Effector memory CD4-positive, alpha-beta T cell (primary cell): ENCODE data around the gene SLC6A6.

Experiments used
- DNase-seq, 3 donors: peaks; one replicate each; pipeline ENCODE4 v3.0.0-alpha.2; 2020
- H3K27ac ChIP-seq: 2 replicates; pipeline ENCODE4 v1.7.0; 2013; ENCODE audit warnings: mild to moderate bottlenecking, low read length, moderate library complexity; ENCODE audit not compliant: insufficient read depth, poor library complexity, severe bottlenecking
- H3K27me3 ChIP-seq: replicated peaks from 2 replicates; pipeline ENCODE4 v1.7.0; 2013; ENCODE audit warnings: mild to moderate bottlenecking, low read length; ENCODE audit not compliant: insufficient read depth, control insufficient read depth, poor library complexity, severe bottlenecking
- H3K36me3 ChIP-seq: 2 replicates; pipeline ENCODE4 v1.7.0; 2013; ENCODE audit warnings: mild to moderate bottlenecking, low read length, moderate library complexity; ENCODE audit not compliant: control insufficient read depth, insufficient read depth
- H3K4me1 ChIP-seq: 2 replicates; pipeline ENCODE4 v1.7.0; 2013; ENCODE audit warnings: low read length, mild to moderate bottlenecking; ENCODE audit not compliant: control insufficient read depth, insufficient read depth, poor library complexity, severe bottlenecking
- H3K4me3 ChIP-seq: 2 replicates; pipeline ENCODE4 v1.7.0; 2013; ENCODE audit warnings: low read length, low read depth, mild to moderate bottlenecking; ENCODE audit not compliant: insufficient read depth, poor library complexity, severe bottlenecking
- H3K9me3 ChIP-seq: 2 replicates; pipeline ENCODE4 v1.7.0; 2013; ENCODE audit warnings: mild to moderate bottlenecking, low read length, moderate library complexity; ENCODE audit not compliant: control insufficient read depth

SLC6A6 gene

DNA sequence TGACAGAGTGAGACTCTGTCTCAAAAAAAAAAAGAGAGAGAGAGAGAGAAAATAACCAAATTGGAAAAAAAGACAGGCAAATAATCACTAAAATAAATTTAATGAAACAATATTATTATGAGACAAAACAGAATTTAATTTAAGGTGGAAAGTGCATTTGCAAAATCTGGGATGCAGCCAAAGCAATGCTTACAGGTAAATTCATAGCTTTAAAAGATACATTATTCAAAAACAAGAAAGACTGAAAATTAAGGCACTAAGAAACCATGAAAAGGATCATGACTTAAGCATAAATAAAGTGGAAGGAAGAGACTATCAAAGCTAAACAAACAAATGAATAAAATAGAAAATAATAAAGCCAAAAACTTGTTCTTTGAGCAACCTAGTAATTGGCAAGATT is 100.1 kb downstream of the SLC6A6 start:
- DNase-seq = no peak
- no peaks in the 10 kb centered on the region for H3K27me3 ChIP-seq
- no peak overlapping the region for H3K4me3 ChIP-seq
- H3K27ac ChIP-seq = no peak overlapping the region
- no peaks in the 10 kb centered on the region for H3K36me3 ChIP-seq
- no peaks in the 10 kb centered on the region for H3K9me3 ChIP-seq
- no peaks in the 10 kb centered on the region for H3K4me1 ChIP-seq

DNA sequence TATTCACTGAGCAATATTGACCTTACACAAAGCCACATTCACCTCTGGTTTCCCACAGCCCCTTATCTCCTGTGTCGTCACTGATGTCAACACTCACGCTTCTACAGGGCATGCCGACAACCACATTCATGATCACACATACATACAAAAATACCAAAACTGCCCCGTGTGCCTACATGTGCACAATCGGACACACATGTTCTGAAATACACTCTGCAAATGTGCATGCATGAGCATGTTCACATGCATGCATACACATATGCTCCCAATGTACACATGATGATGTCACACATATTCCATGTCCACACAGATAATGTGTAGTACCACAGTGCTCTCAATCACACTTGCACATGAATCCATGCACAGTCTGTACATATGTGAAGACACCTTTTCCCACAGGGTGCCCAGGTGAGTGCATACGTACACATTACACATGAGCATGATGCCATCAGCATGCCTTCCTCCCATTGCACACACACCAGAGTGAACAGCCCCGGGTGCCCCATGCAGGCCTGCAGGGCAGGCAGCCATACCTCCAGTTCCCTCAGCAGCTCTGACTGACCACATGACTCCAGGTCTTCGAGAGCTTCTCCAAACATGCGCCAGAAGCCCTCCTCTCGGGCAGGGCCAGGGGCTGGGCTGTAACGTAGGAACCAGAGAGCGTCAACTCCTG is 100.8 kb downstream of the SLC6A6 start:
- no peaks in the 10 kb centered on the region for H3K36me3 ChIP-seq
- DNase-seq = no peak

DNA sequence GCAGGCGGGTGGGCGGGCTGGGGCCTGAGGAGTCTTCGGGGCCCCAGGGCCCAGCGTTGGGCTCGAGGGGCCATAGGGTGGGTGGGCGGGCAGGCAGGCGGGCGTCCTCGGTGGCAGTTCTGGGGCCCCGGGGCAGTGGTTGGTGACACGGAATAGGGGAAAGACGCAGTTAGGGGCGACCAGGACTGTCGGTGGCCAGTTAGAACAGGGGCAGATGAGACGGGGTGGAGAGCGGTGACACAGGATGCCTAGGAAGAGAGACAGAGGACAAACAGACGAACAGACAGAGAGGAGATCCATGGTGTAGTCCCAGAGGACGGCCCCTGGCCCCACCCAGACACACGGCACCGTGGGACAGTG is 101.3 kb downstream of the SLC6A6 start:
- Histone ChIP-seq H3K4me1 (no peaks in the 10 kb centered on the region), H3K9me3 (no peaks in the 10 kb centered on the region), H3K4me3 (no peak overlapping the region), H3K27me3 (no peaks in the 10 kb centered on the region), H3K36me3 (no peaks in the 10 kb centered on the region), H3K27ac (no peak overlapping the region)
- no peak for DNase-seq

More for the DNA sequence above, 100.8 kb downstream of the SLC6A6 start:
- Histone ChIP-seq H3K9me3 (no peaks in the 10 kb centered on the region), H3K4me3 (no peak overlapping the region), H3K27me3 (no peaks in the 10 kb centered on the region), H3K27ac (no peak overlapping the region), H3K4me1 (no peaks in the 10 kb centered on the region)

DNA sequence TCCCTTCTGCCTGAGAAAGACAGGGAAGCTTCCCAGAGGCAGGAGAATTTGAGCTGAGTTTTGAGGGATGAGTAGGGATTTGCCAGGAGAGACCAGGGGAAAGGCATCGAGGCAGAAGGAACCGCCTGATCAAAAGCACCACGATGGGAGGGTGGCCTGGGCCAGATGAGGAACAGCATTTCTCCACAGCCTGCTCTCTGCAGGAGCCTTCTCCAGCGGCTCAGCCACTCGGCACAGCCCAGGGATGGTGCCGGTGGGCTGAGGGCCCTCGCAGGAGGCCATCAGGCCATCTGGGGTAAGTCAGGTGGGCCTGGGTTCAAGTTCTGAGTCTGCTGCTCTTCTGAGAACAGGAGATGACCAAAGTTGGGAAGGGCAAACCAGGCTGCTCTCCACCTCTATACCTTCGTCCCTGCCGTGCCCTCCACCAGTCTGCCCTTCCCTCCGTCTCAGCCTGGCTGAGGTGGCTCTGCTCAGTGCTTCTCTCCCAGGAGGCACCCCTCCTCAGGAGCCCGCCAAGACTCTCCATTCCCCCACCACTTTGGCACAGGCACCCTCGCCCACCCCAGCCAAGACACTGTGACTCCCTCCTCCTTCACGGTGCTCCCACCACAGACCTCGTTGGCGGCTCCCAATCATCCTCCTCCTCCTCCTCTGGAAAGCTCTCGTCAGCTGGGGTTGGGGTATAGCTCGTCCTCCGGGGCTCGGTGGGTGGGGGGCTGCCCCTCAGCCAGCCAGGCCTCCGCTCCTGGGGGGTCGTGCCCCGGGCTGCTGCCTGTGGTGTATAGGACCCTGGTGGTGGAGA is 102.8 kb downstream of the SLC6A6 start:
- DNase-seq = no peak
- no peaks in the 10 kb centered on the region for H3K36me3 ChIP-seq
- no peak overlapping the region for H3K27ac ChIP-seq
- no peaks in the 10 kb centered on the region for H3K4me1 ChIP-seq
- no peaks in the 10 kb centered on the region for H3K9me3 ChIP-seq
- H3K27me3 ChIP-seq = no peaks in the 10 kb centered on the region
- no peak overlapping the region for H3K4me3 ChIP-seq

DNA sequence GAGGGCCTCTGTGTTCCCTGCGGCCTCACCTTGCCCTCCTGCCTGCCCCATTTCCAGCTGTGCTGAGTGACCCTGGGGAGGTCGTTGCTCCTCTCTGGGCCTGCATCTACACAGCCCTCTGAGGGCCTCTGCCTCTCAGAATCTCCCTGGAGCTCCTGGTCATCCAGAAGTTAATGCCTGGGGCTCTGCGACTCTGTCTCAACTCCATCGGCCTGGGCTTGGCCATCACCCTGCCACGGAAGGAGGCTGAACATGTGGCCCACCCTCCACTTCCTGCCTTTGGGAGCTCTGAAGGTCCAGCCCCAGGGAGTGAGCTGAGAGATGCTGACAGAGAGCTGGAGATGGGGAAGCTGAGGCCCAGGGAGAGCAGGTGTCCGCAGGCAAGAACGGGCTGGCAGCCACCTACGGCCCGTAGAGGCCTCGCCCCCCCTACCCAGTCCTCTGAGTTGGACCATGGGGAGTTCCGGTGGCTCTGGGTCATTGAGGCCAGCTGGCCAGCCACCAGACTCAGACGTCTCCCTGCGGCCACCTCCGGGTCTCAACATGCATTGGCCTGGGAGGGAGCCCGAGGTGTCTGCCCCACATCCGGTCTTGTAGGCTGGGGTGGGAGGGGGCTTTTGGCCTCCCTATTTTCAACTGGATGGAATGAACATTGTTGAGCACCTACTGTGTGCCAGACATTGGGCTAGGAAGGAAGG is 103.5 kb downstream of the SLC6A6 start:
- H3K4me1 ChIP-seq = no peaks in the 10 kb centered on the region
- DNase-seq = no peak
- no peaks in the 10 kb centered on the region for H3K27me3 ChIP-seq
- no peak overlapping the region for H3K27ac ChIP-seq
- no peak overlapping the region for H3K4me3 ChIP-seq
- H3K9me3 ChIP-seq = no peaks in the 10 kb centered on the region
- no peaks in the 10 kb centered on the region for H3K36me3 ChIP-seq

DNA sequence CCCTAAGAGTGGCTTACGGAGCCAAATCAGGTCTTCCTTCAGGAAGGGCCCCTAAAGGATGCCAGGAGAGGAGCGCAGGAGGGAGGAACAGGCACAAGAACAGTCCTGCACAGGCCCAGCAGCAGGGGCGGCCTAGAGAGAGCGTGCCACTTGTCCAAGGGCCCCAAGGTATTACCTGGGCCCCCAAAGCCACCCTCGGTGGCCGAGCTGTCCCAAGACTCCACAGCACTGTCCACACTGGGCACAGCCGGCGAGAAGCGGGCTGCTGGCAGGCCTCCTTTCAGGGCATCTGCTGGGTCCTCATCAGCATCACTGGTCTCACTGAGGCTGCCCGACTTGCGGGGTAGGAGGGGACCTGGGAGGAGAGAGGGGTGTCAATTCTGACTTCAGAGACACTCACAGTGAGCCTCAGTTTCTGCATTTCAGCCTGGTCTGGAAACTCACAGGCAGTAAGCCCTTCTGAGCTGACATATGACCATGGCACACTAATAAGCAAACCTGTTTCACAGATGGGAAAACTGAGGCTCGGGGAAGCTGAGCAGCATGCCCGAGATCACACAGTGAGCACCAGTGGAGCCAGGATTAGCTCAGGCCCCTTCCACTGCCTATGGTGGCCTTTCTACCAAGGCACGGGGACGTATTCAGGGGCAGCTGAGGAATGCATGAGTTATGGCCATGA is 104.4 kb downstream of the SLC6A6 start:
- no peaks in the 10 kb centered on the region for H3K4me1 ChIP-seq
- no peaks in the 10 kb centered on the region for H3K27me3 ChIP-seq
- H3K36me3 ChIP-seq = no peaks in the 10 kb centered on the region
- H3K27ac ChIP-seq = no peak overlapping the region
- H3K9me3 ChIP-seq = no peaks in the 10 kb centered on the region
- H3K4me3 ChIP-seq = no peak overlapping the region
- no peak for DNase-seq

DNA sequence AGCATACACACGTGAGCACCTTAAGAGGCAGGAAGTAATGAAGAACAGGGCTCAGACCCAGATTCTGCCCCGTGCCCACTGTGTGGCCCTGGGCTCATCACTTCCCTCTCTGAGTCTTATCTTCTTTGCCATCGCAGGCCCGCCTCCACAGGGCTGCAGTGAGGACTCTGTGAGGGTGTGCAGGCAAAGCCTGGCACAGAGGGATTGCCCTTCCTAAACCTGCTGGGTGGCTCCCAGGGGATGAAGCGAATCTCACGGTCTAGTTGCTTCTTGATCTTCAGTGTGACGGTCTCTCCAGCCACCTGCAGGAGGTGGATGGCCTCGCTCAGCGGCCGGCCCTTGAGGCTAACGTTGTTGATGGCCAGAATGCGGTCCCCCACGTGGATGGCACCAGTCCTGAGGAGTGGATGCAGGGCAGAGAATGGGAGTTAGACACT is 104.9 kb downstream of the SLC6A6 start:
- DNase-seq = no peak
- H3K36me3 ChIP-seq = no peaks in the 10 kb centered on the region
- H3K27me3 ChIP-seq = no peaks in the 10 kb centered on the region
- no peak overlapping the region for H3K4me3 ChIP-seq
- no peak overlapping the region for H3K27ac ChIP-seq
- H3K9me3 ChIP-seq = no peaks in the 10 kb centered on the region
- no peaks in the 10 kb centered on the region for H3K4me1 ChIP-seq

DNA sequence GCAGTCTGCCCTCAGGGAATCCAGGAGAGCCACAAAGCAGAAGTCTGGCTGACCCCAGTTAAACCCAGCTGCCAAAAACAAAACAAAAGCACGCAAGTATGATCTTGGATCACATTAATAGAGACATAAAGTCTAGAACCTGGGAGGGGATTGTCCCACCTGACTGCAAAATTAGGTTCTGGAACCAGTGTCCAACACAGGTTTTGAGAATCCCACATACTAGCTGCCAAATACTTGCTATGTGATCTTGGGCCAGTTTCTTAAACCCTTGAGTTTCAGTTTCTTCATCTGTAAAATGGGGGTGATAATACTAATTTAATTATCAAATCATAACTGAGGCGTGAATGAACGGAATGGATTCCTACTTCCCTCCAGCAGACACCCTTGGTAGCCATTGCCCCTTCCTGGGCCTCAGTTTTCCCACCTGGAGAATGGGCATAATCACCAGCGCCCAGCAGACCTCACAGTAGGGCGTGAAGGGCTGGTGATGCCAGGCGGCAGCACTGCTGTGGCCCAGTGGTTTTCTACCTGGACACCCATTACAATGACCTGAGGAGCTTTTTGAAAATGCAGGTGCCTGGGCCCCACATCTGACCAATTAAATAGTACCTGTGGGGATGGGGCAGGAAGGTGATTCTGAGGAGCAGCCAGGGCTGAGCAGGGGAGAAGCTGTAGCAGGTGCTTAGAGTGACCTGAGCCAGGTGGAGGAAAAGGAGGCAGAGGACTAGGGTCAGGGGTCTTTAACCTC is 105.5 kb downstream of the SLC6A6 start:
- H3K4me3 ChIP-seq = no peak overlapping the region
- no peaks in the 10 kb centered on the region for H3K4me1 ChIP-seq
- H3K27ac ChIP-seq = no peak overlapping the region
- DNase-seq = no peak
- no peaks in the 10 kb centered on the region for H3K27me3 ChIP-seq
- H3K9me3 ChIP-seq = no peaks in the 10 kb centered on the region
- no peaks in the 10 kb centered on the region for H3K36me3 ChIP-seq

DNA sequence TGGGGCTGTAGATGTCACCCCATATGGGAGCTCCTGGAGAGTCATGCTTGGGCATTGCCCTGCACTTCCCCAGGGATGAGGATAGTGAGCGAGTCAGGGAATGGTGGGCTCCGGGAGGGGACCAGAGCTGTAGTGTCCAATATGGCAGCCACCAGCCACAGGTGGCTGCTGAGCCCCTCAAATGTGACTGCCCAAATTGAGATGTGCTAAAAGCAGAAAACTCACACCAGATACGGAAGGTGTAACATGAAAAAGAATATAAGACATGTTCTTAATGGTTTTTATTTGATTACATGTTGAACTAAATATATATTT is 106.1 kb downstream of the SLC6A6 start:
- Histone ChIP-seq H3K9me3 (no peaks in the 10 kb centered on the region), H3K36me3 (no peaks in the 10 kb centered on the region), H3K27ac (no peak overlapping the region), H3K4me1 (no peaks in the 10 kb centered on the region), H3K27me3 (no peaks in the 10 kb centered on the region), H3K4me3 (no peak overlapping the region)
- DNase-seq = no peak
